ENCODE results near the gene PCGF5. TPM values are rescaled to one million over a fixed set of nuclear protein-coding genes. Genes with fewer than 3 reads are reported as not detected.

The PCGF5 gene
- total and polyA plus RNA-seq, 2 experiments from 2014 or later: 7.7 to 8.7 TPM

DNA sequence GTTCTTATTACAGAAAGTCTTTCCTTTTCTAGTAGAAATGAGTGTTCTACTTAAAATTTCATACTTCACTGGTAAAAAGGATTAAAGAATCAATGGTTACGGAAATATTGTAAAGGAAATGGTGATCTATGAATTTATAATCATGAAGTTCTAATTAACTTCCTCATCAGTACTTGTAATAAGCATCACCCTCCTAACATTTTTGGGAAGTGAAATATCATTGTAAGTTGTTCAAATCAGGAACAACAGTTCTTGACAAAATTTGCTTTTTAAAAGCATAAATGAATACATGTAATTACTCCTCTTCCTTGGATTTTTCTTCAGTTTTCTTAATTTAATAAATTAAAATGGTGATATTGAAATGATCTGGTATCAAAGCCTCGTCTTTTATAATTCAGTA is 5.6 kb upstream of the PCGF5 start (continued):
- TF ChIP-seq, protein P1, sequence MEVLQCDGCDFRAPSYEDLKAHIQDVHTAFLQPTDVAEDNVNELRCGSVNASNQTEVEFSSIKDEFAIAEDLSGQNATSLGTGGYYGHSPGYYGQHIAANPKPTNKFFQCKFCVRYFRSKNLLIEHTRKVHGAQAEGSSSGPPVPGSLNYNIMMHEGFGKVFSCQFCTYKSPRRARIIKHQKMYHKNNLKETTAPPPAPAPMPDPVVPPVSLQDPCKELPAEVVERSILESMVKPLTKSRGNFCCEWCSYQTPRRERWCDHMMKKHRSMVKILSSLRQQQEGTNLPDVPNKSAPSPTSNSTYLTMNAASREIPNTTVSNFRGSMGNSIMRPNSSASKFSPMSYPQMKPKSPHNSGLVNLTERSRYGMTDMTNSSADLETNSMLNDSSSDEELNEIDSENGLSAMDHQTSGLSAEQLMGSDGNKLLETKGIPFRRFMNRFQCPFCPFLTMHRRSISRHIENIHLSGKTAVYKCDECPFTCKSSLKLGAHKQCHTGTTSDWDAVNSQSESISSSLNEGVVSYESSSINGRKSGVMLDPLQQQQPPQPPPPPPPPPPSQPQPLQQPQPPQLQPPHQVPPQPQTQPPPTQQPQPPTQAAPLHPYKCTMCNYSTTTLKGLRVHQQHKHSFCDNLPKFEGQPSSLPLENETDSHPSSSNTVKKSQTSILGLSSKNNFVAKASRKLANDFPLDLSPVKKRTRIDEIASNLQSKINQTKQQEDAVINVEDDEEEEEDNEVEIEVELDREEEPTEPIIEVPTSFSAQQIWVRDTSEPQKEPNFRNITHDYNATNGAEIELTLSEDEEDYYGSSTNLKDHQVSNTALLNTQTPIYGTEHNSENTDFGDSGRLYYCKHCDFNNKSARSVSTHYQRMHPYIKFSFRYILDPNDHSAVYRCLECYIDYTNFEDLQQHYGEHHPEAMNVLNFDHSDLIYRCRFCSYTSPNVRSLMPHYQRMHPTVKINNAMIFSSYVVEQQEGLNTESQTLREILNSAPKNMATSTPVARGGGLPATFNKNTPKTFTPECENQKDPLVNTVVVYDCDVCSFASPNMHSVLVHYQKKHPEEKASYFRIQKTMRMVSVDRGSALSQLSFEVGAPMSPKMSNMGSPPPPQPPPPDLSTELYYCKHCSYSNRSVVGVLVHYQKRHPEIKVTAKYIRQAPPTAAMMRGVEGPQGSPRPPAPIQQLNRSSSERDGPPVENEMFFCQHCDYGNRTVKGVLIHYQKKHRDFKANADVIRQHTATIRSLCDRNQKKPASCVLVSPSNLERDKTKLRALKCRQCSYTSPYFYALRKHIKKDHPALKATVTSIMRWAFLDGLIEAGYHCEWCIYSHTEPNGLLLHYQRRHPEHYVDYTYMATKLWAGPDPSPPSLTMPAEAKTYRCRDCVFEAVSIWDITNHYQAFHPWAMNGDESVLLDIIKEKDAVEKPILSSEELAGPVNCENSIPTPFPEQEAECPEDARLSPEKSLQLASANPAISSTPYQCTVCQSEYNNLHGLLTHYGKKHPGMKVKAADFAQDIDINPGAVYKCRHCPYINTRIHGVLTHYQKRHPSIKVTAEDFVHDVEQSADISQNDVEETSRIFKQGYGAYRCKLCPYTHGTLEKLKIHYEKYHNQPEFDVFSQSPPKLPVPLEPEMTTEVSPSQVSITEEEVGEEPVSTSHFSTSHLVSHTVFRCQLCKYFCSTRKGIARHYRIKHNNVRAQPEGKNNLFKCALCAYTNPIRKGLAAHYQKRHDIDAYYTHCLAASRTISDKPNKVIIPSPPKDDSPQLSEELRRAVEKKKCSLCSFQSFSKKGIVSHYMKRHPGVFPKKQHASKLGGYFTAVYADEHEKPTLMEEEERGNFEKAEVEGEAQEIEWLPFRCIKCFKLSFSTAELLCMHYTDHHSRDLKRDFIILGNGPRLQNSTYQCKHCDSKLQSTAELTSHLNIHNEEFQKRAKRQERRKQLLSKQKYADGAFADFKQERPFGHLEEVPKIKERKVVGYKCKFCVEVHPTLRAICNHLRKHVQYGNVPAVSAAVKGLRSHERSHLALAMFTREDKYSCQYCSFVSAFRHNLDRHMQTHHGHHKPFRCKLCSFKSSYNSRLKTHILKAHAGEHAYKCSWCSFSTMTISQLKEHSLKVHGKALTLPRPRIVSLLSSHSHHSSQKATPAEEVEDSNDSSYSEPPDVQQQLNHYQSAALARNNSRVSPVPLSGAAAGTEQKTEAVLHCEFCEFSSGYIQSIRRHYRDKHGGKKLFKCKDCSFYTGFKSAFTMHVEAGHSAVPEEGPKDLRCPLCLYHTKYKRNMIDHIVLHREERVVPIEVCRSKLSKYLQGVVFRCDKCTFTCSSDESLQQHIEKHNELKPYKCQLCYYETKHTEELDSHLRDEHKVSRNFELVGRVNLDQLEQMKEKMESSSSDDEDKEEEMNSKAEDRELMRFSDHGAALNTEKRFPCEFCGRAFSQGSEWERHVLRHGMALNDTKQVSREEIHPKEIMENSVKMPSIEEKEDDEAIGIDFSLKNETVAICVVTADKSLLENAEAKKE (CRISPR knock-in tag; IDR thresholded peaks at IDR 0.05): no peak
- TF ChIP-seq ZNF114 (CRISPR knock-in tag; IDR thresholded peaks at IDR 0.05) (no peak), REST (IDR thresholded peaks at IDR 0.05; ENCODE audit: unreplicated experiment) (no peak), EZH2phosphoT487 (IDR thresholded peaks at IDR 0.05; ENCODE audit: unreplicated experiment) (no peak), POLR2AphosphoS5 (IDR thresholded peaks at IDR 0.05; ENCODE audit: low read depth) (no peak)

GRCh38 chr10:91215384-91215783 is 5.1 kb upstream of the PCGF5 start:
- H3K9me2 ChIP-seq (ENCODE audit: insufficient read depth): no peaks in the 10 kb centered on the region
- ATAC-seq (no peak), DNase-seq (ENCODE audit: low spot score) (no peak)
- H2AFZ ChIP-seq: no peak overlapping the region
- no peaks in the 10 kb centered on the region for H4K20me1 ChIP-seq (replicated peaks; ENCODE audit: insufficient read depth)
- peaks cover 8% of the 10 kb centered on the region for H3K4me1 ChIP-seq (ENCODE audit: insufficient read depth)
- H3K27ac Mint-ChIP-seq: no peak overlapping the region
- H3F3A ChIP-seq (replicated peaks; ENCODE audit: low read depth): no peaks in the 10 kb centered on the region
- no peaks in the 10 kb centered on the region for H3K36me3 ChIP-seq (ENCODE audit: insufficient read depth)
- no peak overlapping the region for H3K4me2 ChIP-seq
- no peak overlapping the region for H3K4me3 Mint-ChIP-seq
- H3K4me3 ChIP-seq: no peak overlapping the region
- no peaks in the 10 kb centered on the region for H3K36me3 Mint-ChIP-seq (ENCODE audit: low read depth)
- peaks cover 17% of the 10 kb centered on the region for H3K27me3 Mint-ChIP-seq (ENCODE audit: insufficient read depth, low read depth, poor library complexity)
- H3K79me2 ChIP-seq (replicated peaks; ENCODE audit: insufficient read depth): no peaks in the 10 kb centered on the region
- H3K4me1 Mint-ChIP-seq: peaks cover 5% of the 10 kb centered on the region; the same call in 1 of the 3 replicates
- H3K9me3 Mint-ChIP-seq: no peaks in the 10 kb centered on the region
- H3K27ac ChIP-seq (ENCODE audit: low read depth): no peak overlapping the region
- H3K27me3 ChIP-seq (ENCODE audit: insufficient read depth): peaks cover 26% of the 10 kb centered on the region
- TF ChIP-seq NANOG (IDR thresholded peaks at IDR 0.05; ENCODE audit: borderline replicate concordance) (no peak), EZH2 (IDR thresholded peaks at IDR 0.05; ENCODE audit: low read depth, unreplicated experiment) (no peak), CTCF (conservative IDR thresholded peaks at IDR 0.05; ENCODE audit: low read depth in 2 of 2) (no peak), CREB1 (CRISPR knock-in tag; IDR thresholded peaks at IDR 0.05; ENCODE audit: low read depth) (no peak)

All from GM23338 (cell line).